NCI-H510A (cell line): ENCODE results near the gene SMG6.
A peak's percentile ranks its signal among the peaks of the same experiment; 100 is the strongest.

Experiments
- DNase-seq: peaks from one replicate; lab custom pipeline; 2025; lab: John Stamatoyannopoulos, UW

The SMG6 gene

DNA sequence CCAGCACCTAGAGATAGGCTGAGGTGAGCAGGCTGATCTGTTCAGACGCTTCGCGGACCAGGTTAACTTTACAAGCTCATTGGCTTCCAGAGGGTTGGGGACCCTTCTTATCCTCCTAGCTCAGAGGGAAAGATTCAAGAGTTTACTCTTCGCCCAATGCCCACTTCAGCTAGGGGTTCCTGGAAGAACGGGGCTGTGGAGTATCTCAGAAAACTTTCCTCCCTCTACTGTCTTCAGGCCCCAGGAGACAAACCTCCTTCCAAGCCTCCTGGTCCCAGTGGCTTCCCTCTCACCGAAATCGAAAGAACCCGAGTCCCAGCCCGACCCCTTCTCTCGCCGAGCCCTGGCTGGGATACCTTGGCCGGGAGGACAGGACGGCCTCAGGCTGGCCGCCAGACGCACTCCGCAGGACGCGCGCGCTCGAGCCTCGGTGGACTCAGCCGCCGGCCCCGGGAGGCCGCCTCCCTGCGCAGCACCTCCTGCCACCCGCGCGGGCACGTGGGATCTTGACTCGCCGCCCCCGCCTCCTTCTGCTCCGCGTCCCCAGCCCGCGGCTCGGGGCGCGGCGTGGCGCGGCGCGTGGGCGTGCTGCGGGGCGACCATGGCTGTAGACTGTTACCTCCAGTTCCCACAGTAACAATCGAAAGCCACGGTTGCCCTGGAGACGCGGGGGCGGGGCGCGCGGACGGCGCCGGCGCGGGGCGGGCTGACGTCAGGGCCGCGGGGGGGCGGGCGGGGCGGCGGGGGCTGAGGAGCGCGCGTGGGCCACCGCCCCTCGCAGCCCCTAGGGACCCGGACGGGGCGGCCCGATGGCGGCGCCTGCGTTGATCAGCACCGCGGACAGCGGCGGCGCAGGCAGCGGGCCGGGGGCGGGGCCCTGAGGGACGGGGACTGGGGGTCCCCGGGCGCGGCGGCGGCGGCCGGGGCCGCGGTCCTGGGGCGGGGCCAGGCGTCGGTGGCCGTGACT is 254.0 kb downstream of the SMG6 start:
- DNase-seq, result no peak

DNA sequence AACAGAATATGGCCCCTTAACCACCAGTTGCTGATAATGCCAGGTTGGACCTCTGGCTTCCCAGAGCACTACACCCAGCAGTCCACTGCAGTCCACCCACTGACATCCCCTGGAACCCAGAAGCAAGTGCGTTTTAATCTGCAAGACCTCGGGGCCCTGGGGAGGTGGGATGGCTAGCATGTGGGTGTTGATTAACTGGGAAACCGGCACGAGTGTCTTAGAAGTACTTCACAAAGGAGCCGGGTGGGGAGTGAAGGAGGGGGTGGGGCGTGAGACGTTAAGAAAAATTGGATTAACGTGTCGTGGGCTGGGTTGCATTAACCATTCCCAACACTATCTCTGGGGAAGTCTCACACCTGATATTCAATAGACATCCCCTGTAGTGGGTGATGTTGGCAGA is 254.8 kb downstream of the SMG6 start:
- DNase-seq, result no peak

DNA sequence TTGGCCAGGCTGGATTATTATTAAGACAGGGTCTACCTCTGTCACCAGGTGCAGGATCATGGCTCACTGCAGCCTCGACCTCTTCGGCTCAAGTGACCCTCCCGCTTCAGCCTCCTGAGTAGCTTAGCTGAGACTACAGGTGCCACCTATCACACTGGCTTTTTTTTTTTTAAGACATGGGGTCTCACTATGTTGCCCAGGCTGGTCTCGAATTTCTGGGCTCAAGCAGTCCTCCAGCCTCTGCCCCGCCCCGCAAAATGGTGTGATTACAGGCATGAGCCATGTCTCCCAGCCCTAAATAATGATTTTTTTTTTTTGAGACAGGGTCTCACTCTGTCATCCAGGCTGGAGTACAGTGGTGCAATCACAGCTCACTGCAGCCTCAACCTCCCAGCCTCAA is 256.0 kb downstream of the SMG6 start:
- DNase-seq, result no peak

DNA sequence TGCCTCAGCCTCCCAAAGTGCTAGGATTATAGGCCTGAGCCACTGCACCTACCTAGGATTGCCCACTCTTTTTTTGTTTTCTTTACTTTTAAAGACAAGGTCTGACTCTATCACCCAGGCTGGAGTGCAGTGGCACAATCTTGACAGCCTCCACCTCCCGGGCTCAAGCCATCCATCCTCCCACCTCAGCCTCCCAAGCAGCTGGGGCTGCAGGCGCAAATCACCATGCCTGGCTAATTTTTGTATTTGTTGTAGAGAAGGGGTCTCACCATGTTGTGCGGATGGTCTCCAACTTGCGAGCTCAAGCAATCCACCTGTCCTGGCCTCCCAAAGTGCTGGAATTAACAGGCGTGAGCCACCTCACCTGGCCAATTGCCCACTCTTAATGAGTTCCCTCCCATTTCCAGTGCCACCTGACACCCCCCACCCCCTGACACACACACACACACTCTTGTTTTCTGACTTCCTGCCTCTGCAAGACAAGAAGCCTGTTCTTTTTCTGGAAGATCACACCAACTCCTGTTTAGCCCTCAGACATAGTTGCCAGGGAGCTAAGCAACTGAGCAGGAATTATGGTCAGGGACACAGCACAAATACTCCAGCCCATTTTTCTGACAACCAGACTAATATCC is 259.2 kb downstream of the SMG6 start:
- no peak for DNase-seq

DNA sequence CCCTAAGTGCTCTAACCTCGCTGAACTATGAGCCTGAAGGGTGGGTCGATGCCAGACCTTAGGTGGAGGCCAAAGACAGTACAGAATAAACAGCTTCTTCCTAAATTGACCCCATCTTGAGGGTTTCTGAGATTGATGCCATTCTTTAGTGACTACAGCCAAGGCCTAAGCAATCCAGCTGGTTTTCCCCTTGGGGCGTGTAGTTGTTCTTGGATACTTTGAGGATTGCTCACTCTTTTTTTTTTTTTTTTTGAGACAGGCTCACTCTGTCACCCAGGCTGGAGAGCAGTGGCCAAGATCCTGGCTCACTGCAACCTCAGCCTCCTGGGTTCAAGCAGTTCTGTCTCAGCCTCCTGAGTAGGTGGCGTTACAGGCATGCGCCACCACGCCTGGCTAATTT is 259.8 kb downstream of the SMG6 start:
- DNase-seq, result no peak

DNA sequence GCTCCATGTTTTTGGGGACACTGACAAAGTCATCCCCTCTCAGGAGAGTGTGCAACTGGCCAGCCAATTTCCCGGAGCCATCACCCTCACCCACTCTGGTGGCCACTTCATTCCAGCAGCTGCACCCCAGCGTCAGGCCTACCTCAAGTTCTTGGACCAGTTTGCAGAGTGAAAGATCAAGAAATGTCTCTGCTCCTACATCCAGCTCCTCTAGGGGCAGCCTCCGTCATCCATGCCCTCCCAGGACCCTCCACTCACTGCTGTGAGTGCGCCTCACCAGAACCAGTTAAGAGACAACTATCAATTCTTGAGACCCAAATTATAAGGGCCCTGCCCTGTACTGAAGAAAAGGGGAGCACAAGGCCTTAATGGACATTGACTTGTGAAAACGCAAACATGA is 260.7 kb downstream of the SMG6 start:
- no peak for DNase-seq

DNA sequence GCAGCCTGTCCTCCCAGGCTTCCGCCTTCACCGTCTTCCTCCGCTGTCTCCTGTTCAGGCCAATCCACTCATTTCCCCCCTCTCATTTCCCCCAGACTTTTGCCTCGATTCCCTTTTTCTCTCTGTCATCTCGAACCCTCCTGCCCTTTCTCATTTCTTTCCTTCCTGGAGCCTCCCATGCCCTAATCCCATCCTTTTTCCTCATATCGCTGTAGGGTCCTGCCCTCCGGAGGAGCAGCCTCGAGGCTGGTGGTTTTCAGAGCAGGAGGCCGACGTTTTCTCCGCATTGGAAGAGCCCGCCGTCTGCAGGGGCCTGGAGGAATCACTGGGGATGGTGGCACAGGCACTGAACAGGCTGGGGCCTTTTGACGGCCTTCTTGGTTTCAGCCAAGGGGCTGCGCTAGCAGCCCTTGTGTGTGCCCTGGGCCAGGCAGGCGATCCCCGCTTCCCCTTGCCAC is 261.2 kb downstream of the SMG6 start:
- no peak for DNase-seq

DNA sequence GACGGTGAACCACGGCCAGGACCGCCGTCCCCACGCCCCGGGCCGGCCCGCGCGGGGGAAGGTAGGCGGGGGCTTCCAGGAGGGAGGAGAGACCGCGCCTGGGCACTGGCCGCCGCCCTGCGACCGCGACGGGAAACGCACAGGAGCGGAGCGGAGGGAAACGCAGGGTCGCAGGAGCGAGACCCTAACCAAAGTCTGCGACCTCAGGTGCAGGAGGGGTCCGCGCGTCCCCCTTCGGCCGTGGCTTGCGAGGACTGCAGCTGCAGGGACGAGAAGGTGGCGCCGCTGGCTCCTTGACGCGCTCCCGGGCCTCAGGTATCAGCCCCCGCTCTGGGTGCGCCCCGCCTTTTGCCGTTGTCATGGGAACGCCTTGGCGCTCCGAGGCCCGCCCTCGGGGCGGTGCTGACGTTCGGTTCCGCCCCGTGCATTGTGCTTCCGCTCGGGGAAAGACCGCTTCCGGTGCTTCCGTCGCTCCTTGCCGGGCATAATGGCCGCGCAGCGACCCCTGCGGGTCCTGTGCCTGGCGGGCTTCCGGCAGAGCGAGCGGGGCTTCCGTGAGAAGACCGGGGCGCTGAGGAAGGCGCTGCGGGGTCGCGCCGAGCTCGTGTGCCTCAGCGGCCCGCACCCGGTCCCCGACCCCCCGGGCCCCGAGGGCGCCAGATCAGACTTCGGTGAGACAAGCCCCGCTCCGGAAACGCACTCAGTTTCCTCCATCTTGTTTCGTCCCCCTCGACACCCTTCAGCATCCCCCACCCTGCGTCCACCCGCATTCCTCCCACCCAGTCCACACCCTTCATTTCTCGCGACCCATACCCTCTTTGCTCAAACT is 261.8 kb downstream of the SMG6 start, which contains the start of gene OVCA2:
Gene OVCA2 (plus strand): TSS at position 462 of the 829 bp plus-strand sequence. CDS start 26 bp downstream, at position 488.
- peak; percentile 71 for DNase-seq

DNA sequence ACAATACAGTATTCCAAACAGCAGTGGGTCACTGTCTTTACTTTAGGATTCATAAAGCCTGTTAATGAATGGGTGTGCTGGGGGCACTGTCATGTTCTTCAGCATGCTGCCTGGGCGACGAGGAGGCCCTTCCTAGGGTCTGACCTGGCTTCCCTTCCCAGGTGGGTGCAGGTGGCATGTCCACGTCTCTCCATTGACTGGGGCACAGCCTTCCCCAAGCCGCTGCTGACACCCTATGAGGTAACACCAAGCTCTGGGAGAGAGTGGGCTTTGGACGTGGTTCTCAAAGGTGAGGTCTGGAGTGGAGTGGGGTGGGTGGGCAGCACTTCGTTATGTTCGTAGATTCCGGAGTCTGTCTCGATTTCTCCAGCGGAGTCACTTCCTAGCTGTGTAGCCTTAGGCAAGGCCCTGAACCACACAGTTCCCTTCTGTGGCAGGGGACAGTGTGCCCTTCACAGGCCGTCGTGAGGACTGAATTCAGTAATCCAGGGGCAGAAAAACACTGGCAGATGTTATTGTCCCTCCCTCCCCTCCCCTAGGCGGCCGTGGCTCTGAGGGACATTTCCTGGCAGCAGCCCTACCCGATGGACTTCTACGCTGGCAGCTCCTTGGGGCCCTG is 262.5 kb downstream of the SMG6 start:
- DNase-seq, result no peak

DNA sequence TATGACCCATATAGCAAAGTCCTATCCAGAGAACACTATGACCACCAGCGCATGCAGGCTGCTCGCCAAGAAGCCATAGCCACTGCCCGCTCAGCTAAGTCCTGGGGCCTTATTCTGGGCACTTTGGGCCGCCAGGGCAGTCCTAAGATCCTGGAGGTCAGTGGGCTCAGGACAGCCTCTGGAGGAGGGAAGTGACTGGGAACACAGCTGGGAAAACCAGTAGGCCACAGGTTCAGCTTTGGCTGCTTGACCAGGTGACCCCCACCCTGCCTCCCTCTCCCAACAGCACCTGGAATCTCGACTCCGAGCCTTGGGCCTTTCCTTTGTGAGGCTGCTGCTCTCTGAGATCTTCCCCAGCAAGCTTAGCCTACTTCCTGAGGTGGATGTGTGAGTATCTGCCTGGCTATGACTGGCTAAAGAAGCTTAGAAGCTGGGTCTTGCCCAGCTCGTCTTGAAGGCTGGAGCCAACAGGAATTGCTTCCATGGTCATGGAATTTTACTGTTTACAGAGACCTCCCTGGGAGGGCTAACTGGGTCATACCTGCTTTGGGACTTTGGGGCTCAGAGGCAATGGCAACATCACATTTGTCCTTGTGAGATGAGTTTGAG is 263.3 kb downstream of the SMG6 start:
- no peak for DNase-seq

DNA sequence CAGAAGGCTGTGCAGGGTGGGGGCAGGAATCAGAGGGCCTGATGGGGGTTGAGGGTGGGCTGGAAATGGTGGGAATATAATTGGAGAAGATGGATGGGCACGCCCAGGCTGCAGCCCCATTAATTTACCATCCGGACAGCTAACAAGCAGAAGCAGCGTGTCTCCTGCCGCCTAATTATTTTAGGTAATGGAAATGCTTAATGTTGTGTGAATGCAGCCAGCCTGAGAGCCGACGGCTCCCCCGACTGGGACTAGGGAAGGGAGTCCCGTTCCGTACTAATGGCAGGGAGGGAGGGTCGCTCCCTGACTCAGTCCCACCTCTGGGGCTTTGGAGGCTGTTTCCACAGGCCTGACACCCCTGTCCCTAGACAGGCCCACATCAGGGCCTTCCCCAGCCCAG is 266.4 kb downstream of the SMG6 start:
- no peak for DNase-seq

DNA sequence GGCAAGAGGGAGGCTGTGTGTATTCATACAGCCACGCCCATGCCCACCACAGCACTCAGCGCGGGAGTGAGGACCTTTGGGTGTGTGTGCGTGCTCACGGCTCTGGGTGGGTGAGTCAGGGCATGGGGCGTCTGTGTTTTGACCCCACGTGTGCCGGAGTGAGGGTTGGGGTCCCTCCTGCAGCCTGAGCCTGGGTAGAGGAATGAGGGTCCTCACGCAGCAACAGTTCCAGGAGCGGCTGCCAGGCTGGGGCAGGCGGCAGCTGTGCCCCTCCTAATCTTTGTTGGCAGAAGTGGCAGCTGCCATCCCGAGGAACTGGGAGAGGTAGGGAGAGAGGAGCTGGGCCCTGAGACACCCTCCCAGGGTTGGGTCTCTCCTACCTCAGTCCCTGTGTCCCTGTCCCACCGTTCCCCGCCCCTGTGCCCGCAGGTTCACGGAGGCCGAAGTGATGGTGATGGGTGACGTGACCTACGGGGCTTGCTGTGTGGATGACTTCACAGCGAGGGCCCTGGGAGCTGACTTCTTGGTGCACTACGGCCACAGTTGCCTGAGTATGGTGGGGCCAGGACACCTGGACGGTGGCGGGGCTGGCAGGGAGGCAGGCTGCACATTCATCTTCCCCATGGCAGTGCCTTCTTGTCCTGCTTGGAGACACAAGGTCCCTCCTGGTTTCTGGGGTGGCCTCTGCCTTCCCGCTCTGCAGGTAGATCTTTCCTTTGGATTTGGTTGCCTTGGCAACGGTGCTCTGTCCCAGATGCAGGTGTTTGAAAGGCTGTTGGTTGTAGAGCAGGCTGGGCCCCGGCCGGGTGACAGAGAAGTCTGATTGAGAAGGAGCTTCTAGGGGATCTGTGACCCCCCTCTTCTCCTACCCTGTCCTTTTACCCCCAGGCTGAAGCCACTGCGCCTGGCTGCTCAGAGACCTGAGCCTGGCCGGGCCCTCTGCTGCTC is 267.8 kb downstream of the SMG6 start:
- DNase-seq, result no peak

DNA sequence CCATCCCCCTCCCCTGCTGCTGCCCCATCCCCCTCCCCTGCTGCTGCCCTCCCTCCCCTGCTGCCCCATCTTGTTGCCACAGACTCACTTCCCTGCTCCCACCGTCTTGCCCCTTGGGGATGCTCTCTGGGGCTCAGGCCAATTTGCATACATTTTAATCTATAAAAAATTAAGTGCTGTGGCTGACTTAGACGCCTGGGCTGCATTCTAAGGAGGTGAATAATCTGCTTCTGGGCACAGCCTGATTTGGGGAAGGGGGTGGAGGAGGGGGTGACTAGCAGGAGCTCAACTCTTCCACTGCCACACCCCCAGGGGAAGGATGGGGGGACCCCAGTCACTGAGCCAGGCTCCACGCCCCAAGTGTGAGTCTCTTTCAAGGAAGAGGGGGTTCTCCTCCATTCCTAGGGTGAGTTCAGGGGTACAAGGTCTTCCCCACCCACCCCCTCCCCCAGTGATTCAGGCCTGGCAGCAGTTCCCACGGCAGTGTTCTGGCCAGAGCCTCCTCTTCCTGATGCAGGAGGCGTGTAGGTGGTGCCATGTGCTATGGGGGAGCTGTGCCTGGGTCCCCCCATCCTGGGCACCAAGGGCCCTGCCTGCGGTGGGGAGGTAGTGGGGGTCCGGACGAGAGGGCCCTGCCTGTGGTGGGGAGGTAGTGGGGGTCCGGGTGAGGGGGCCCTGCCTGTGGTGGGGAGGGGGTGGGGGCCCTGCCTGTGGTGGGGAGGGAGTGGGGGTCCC is 268.6 kb downstream of the SMG6 start:
- no peak for DNase-seq

DNA sequence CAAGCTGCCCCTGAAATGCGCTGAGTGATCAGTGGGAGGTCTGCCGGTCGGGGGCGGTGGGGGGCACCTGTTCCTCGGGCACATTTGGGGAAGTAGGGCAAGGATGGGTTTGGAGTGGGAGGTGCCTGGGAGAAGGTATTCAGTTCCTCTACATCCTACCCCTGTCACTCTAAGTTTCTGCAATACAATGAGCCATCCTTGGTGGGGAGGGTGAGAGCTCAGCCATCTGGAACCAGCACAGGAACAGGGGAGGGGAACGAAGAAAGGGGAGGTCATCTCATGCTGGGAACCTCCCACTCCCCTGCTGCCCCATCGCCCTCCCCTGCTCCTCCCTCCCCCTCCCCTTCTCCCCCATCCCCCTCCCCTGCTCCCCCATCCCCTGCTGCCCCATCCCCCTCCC is 269.4 kb downstream of the SMG6 start:
- DNase-seq, result no peak

DNA sequence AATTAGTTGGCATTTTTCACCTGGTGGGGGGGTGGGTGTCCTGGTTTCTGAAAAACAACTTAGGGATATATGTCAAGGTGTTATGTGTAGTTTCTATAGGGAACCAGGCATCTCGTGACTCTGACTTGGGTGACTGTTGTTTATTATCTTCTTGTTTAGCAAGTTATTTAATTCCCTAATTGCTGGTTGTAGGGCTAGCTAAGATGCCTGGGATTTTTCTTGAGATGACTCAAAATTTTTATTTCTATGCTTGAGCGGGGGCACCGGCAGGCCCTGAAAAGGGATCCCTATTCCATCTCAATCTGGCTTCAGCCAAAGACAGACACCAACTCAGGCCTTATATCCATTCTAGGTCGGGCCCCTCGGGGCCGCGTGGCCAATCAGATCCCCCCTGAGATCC is 270.4 kb downstream of the SMG6 start:
- DNase-seq, result no peak

DNA sequence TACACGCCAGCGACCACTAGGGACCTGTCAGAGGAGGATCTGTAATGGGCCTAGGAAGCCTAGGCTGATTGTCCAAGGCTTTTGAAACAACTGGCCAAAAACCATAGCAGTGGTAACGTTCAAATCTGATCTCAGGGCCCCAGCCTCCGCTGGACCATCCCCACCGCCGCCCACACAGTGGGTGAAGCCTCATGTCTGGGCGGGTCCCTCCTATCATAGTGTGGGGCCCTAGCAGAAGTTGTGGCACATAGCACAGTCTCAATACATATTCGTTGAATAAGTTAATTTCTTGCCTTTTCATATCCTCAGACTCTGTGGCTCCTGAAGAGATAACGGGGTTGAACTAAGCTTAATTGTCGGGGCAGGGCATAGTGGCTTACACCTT is 272.8 kb downstream of the SMG6 start:
- DNase-seq, result no peak

DNA sequence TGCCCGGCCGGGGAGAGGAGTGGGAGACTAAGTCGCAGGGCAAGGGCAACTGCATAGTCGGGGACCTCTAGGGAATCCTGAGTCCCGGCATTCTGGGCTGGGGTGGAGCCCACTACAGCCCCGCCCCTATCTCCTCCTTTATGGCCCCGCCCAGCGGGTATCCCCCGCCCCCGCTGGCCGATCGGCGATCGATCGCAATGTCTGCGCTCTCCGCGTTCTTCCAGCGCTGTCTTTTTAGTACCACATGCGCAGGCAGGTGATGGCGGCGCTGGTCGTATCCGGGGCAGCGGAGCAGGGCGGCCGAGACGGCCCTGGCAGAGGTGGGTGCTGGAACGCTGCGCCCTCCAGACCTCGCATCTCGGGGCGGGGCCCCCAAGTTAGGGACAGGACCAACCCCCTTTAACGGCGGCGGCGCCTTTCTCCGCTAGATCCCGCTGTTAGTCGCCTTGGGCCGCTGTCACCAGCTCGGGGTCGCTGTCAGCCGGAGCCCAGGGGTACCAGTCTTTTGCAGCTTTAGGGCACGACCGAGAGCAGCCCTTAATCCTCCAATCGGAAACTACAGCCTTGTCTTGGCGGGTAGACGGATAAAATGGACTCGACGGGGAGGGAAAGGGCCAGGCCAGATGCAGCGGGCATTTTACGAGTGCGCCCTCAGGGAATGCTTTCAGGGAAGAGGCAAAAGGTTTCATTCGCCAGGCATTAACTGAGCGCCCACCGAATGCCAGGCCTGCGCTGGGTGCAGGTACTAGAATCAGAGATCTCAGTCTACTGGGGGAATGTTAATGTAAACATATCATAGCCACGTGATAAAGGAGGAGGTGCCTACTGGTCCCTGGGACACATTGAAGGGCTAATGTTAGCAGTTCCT is 273.4 kb downstream of the SMG6 start, which contains the start of gene DPH1:
Gene DPH1 (plus strand): TSS at position 243 of the 868 bp plus-strand sequence. CDS start 17 bp downstream, at position 260.
- DNase-seq, result peak; percentile 51

DNA sequence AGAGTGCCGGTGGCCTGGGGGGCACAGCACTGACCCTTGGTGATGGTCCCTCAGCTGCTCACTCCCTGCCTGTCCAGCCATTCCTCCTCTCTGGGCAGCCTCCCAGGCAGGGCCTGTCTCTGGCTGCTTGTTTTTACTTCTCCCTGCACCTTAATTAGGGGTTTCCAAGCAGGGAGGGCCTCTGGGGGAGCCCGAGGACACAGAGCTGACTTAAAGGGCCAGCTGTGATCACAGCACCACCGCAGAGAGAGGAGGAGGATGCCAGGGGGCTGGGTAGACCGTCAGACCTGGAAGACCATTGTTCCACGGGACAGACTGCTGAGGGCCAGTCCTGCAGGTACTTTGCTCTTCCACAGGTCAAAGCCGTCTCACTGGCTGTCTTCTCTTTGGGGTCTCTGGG is 274.8 kb downstream of the SMG6 start:
- no peak for DNase-seq

DNA sequence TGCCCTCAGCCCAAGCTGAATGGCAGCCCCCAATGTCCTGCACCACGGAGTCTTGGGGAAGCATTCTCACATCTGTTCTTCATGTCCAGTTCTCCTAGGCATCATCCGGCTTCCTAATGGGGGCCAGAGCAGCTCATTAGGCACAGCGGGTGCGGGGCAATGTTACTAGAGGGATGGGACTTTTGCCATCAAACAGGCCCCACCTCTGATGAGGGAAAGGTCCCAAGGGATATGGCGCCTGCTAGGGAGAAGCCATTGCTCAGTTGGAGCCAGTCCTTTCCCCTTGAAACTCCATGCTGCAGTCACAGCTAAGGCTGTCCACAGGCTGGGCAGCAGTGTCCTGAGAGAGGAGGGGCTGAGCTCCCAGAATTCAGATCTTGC is 275.4 kb downstream of the SMG6 start:
- DNase-seq, result no peak
